GM18508 (cell line): Measurements from ENCODE around the gene NAV2.

Source experiments
- ATAC-seq: cut with Tn5 transposase; IDR thresholded peaks from one replicate; pipeline ENCODE4 v1.9.1; 2021; ENCODE audit warnings: moderate number of reproducible peaks; ENCODE audit not compliant: insufficient read depth, unreplicated experiment

Gene NAV2

GRCh38 chr11:20007386-20007785 is 294.7 kb downstream of the NAV2 start:
- no peak for ATAC-seq

GRCh38 chr11:20008190-20008870 is 295.7 kb downstream of the NAV2 start:
- ATAC-seq: no peak

GRCh38 chr11:20008871-20009644 is 296.4 kb downstream of the NAV2 start:
- no peak for ATAC-seq

GRCh38 chr11:20010156-20010850 is 297.7 kb downstream of the NAV2 start:
- ATAC-seq: no peak

GRCh38 chr11:20010851-20011225 is 298.2 kb downstream of the NAV2 start:
- no peak for ATAC-seq

- no peak for ATAC-seq
These were observed 298.8 kb downstream of the NAV2 start for GRCh38 chr11:20011307-20011951.

GRCh38 chr11:20013346-20014066 is 300.9 kb downstream of the NAV2 start:
- ATAC-seq: no peak

GRCh38 chr11:20014067-20014402 is 301.4 kb downstream of the NAV2 start:
- no peak for ATAC-seq

GRCh38 chr11:20015101-20015500 is 302.5 kb downstream of the NAV2 start:
- no peak for ATAC-seq

GRCh38 chr11:20015529-20016427 is 303.1 kb downstream of the NAV2 start:
- ATAC-seq: no peak

- no peak for ATAC-seq
These were observed 303.9 kb downstream of the NAV2 start for GRCh38 chr11:20016526-20016925.

GRCh38 chr11:20017320-20017719 is 304.7 kb downstream of the NAV2 start:
- no peak for ATAC-seq

GRCh38 chr11:20020198-20020597 is 307.6 kb downstream of the NAV2 start:
- no peak for ATAC-seq

- no peak for ATAC-seq
These were observed 308.1 kb downstream of the NAV2 start for GRCh38 chr11:20020716-20021115.

GRCh38 chr11:20021212-20021611 is 308.6 kb downstream of the NAV2 start:
- ATAC-seq: no peak

- ATAC-seq: no peak
These were observed 309.2 kb downstream of the NAV2 start for GRCh38 chr11:20021771-20022362.

- ATAC-seq: no peak
These were observed 309.9 kb downstream of the NAV2 start for GRCh38 chr11:20022363-20023081.

GRCh38 chr11:20023082-20023426 is 310.4 kb downstream of the NAV2 start:
- ATAC-seq: no peak
